ENCODE results near the gene CDADC1.

CDADC1 gene

GRCh38 chr13:49307365-49307764 is 59.6 kb downstream of the CDADC1 start:
- ATAC-seq (ENCODE audit: insufficient read depth, low read depth) (no peak), DNase-seq (no peak)
- Histone ChIP-seq H3K9me3 (ENCODE audit: insufficient read depth, low read length, severe bottlenecking) (no peaks in the 10 kb centered on the region), H3K36me3 (ENCODE audit: insufficient read depth, low read length) (no peaks in the 10 kb centered on the region), H3K4me3 (ENCODE audit: low read depth in 1 of 2, low read length in 2 of 2) (no peak overlapping the region), H3K9ac (ENCODE audit: low read depth, low read length) (no peak overlapping the region), H3K27me3 (ENCODE audit: insufficient read depth, low read length, poor library complexity) (no peaks in the 10 kb centered on the region), H3K4me2 (ENCODE audit: insufficient read depth, low read length) (no peak overlapping the region), H2AFZ (ENCODE audit: low read depth, low read length) (no peak overlapping the region), H3K27ac (ENCODE audit: low read length) (no peak overlapping the region), H3K79me2 (ENCODE audit: insufficient read depth, low read length) (no peaks in the 10 kb centered on the region), H4K20me1 (ENCODE audit: insufficient read depth, low read length) (no peaks in the 10 kb centered on the region), H3K4me1 (ENCODE audit: insufficient read depth, low read length) (no peaks in the 10 kb centered on the region)
- TF ChIP-seq EZH2 (IDR thresholded peaks at IDR 0.05; ENCODE audit: borderline replicate concordance, low read depth, low read length, severe bottlenecking) (no peak), CTCF (IDR thresholded peaks at IDR 0.05; ENCODE audit: borderline replicate concordance, extremely low read depth, low read length, poor library complexity, severe bottlenecking) (no peak)

DNA sequence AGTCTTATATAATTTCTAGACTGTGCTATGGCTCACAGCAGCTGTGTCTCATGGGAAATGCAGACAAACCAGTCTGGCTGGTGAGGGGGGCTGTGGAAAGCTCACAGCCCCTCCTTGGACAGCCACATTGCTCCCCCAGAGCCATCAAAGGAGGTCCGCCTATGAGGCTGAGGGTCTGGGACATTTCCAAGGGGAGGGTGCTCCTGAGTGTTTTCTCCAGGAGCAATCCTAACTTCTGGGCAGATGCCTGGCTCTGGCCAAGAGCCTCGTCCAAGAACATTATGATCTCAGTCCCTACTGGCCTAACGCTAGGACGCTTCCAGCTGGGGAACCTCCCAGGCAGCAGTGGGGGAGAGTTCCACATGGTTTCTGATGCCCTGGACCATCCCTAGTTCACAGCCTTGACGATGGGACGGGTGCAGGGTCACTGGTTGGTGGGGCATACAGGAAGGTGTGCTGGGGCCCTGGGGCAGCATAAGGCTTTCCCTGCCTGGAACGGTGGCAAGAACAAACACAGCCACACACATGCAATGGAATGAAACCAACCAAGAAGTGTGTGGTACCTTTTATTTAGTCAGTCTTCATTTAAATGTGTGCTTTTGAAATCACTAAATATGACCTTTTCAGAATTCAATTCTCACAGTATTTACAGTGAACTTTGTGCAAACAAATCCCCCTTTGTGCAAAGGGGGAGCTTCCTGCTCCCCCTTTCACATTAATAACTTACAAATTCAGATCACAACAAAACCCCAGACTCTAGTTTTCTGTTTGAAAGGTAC is 60.6 kb downstream of the CDADC1 start:
- TF ChIP-seq EZH2 (IDR thresholded peaks at IDR 0.05; ENCODE audit: borderline replicate concordance, low read depth, low read length, severe bottlenecking) = no peak
- TF ChIP-seq CTCF (IDR thresholded peaks at IDR 0.05; ENCODE audit: borderline replicate concordance, extremely low read depth, low read length, poor library complexity, severe bottlenecking) = no peak
- ATAC-seq (ENCODE audit: insufficient read depth, low read depth) = no peak

DNA sequence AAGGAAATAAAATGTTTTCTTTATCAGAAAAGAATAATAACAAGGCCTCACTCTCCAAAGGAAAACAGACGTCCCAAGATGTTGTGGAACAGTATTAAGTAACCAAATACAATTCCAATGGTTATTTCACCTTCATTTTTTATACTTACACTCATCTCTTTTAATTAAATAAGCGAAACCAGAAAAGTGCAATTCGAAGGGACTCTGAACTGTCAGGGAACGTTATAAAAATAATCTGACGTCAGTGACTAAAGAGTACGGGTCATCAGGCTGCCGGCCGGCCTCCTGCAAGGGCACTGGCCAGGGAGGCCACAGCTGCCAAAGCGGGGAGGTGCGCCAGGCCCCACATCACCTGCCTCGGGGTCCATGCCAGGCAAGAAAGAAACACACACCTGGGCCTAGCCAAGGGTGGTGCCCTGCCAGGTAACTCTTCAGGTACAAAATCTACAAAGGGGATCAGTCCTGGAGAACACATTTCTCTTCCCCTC is 61.2 kb downstream of the CDADC1 start:
- no peak overlapping the region for H2AFZ ChIP-seq (ENCODE audit: low read depth, low read length)
- no peak for DNase-seq
- H3K4me3 ChIP-seq (ENCODE audit: low read depth in 1 of 2, low read length in 2 of 2) = no peak overlapping the region
- H3K27ac ChIP-seq (ENCODE audit: low read length) = no peak overlapping the region
- H3K79me2 ChIP-seq (ENCODE audit: insufficient read depth, low read length) = no peaks in the 10 kb centered on the region
- no peak overlapping the region for H3K4me2 ChIP-seq (ENCODE audit: insufficient read depth, low read length)
- H3K9me3 ChIP-seq (ENCODE audit: insufficient read depth, low read length, severe bottlenecking) = no peaks in the 10 kb centered on the region
- no peaks in the 10 kb centered on the region for H3K4me1 ChIP-seq (ENCODE audit: insufficient read depth, low read length)
- TF ChIP-seq CTCF (IDR thresholded peaks at IDR 0.05; ENCODE audit: borderline replicate concordance, extremely low read depth, low read length, poor library complexity, severe bottlenecking) (no peak), EZH2 (IDR thresholded peaks at IDR 0.05; ENCODE audit: borderline replicate concordance, low read depth, low read length, severe bottlenecking) (no peak)
- no peaks in the 10 kb centered on the region for H3K36me3 ChIP-seq (ENCODE audit: insufficient read depth, low read length)
- no peaks in the 10 kb centered on the region for H3K27me3 ChIP-seq (ENCODE audit: insufficient read depth, low read length, poor library complexity)
- no peaks in the 10 kb centered on the region for H4K20me1 ChIP-seq (ENCODE audit: insufficient read depth, low read length)
- ATAC-seq (ENCODE audit: insufficient read depth, low read depth) = no peak
- H3K9ac ChIP-seq (ENCODE audit: low read depth, low read length) = no peak overlapping the region

More for the DNA sequence above, 60.6 kb downstream of the CDADC1 start:
- H3K36me3 ChIP-seq (ENCODE audit: insufficient read depth, low read length) = no peaks in the 10 kb centered on the region
- H3K79me2 ChIP-seq (ENCODE audit: insufficient read depth, low read length) = no peaks in the 10 kb centered on the region
- no peaks in the 10 kb centered on the region for H4K20me1 ChIP-seq (ENCODE audit: insufficient read depth, low read length)
- no peak for DNase-seq
- H3K4me1 ChIP-seq (ENCODE audit: insufficient read depth, low read length) = no peaks in the 10 kb centered on the region
- H3K4me2 ChIP-seq (ENCODE audit: insufficient read depth, low read length) = no peak overlapping the region
- no peak overlapping the region for H2AFZ ChIP-seq (ENCODE audit: low read depth, low read length)
- no peaks in the 10 kb centered on the region for H3K27me3 ChIP-seq (ENCODE audit: insufficient read depth, low read length, poor library complexity)
- no peak overlapping the region for H3K9ac ChIP-seq (ENCODE audit: low read depth, low read length)
- H3K4me3 ChIP-seq (ENCODE audit: low read depth in 1 of 2, low read length in 2 of 2) = no peak overlapping the region
- H3K9me3 ChIP-seq (ENCODE audit: insufficient read depth, low read length, severe bottlenecking) = no peaks in the 10 kb centered on the region
- no peak overlapping the region for H3K27ac ChIP-seq (ENCODE audit: low read length)

Data from DND-41 (cell line).